Neural cell (in vitro differentiated cells): Measurements from ENCODE around the gene ZDHHC5. TPM values are rescaled to one million over a fixed set of nuclear protein-coding genes. Genes with fewer than 3 reads are reported as not detected.

Experiments
- H2AFZ ChIP-seq: fragments of 200-600, 300-800 bp; sonication (generic), shearing (Covaris generic); 2 replicates; pipeline ENCODE4 v1.6.0; 2014; ENCODE audit warnings: low read depth, mild to moderate bottlenecking, antibody characterized with exemption, low read length, moderate library complexity
- H3F3A ChIP-seq: fragments of 200-600 bp; shearing (Covaris generic); 2 replicates; pipeline ENCODE4 v1.6.1; 2016; ENCODE audit warnings: mild to moderate bottlenecking, moderate library complexity, mixed read lengths, antibody characterized with exemption, low read length; ENCODE audit not compliant: insufficient read depth, poor library complexity, severe bottlenecking
- H3K27ac ChIP-seq: fragments of 200-600, 300-800 bp; sonication (generic), shearing (Covaris generic); 2 replicates; pipeline ENCODE4 v1.5.1; 2014; ENCODE audit warnings: mild to moderate bottlenecking, low read length, moderate library complexity
- H3K27me3 ChIP-seq: fragments of 300-800, 200-600 bp; sonication (generic), shearing (Covaris generic); 2 replicates; pipeline ENCODE4 v1.6.0; 2014; ENCODE audit warnings: mild to moderate bottlenecking, low read depth, low read length, moderate library complexity; ENCODE audit not compliant: insufficient read depth
- H3K36me3 ChIP-seq: fragments of 300-800, 200-600 bp; sonication (generic), shearing (Covaris generic); 2 replicates; pipeline ENCODE4 v1.5.1; 2014; ENCODE audit warnings: mild to moderate bottlenecking, antibody characterized with exemption, low read length, moderate library complexity; ENCODE audit not compliant: insufficient read depth
- H3K4me2 ChIP-seq: fragments of 300-800, 200-600 bp; sonication (generic), shearing (Covaris generic); 2 replicates; pipeline ENCODE4 v1.6.0; 2014; ENCODE audit warnings: mild to moderate bottlenecking, low read length
- H3K4me3 ChIP-seq: fragments of 300-800, 200-600 bp; sonication (generic), shearing (Covaris generic); 2 replicates; pipeline ENCODE4 v1.5.1; 2014; ENCODE audit warnings: mild to moderate bottlenecking, low read length, moderate library complexity
- H3K79me2 ChIP-seq: fragments of 200-600 bp; shearing (Covaris generic); replicated peaks from 2 replicates; pipeline ENCODE4 v1.6.0; 2014; ENCODE audit warnings: mild to moderate bottlenecking, low read length, moderate library complexity; ENCODE audit not compliant: insufficient read depth
- H3K9ac ChIP-seq: fragments of 300-800, 200-600 bp; sonication (generic), shearing (Covaris generic); 2 replicates; pipeline ENCODE4 v1.6.1; 2016; ENCODE audit warnings: mild to moderate bottlenecking, low read length, mixed read lengths
- H3K9me2 ChIP-seq: fragments of 200-600 bp; shearing (Covaris generic); 2 replicates; pipeline ENCODE4 v1.6.1; 2016; ENCODE audit warnings: mild to moderate bottlenecking, low read length, mixed read lengths; ENCODE audit not compliant: insufficient read depth
- H3K9me3 ChIP-seq: fragments of 200-600, 300-800 bp; sonication (generic), shearing (Covaris generic); 2 replicates; pipeline ENCODE4 v1.6.1; 2016; ENCODE audit warnings: mild to moderate bottlenecking, mixed run types, low read length, moderate library complexity, mixed read lengths
- H4K20me1 ChIP-seq: fragments of 200-600 bp; shearing (Covaris generic); 2 replicates; pipeline ENCODE4 v1.6.1; 2016; ENCODE audit warnings: mild to moderate bottlenecking, mixed run types; ENCODE audit not compliant: insufficient read depth
- CTCF ChIP-seq: fragments of 450-650 bp; IDR thresholded peaks from 2 replicates; pipeline ENCODE4 v1.5.1; 2014; ENCODE audit warnings: antibody characterized with exemption, mild to moderate bottlenecking, moderate library complexity; ENCODE audit not compliant: poor library complexity, severe bottlenecking
- EP300 ChIP-seq: fragments of 450-650 bp; conservative IDR thresholded peaks from 2 replicates; pipeline ENCODE4 v1.6.1; 2014; ENCODE audit warnings: antibody characterized with exemption, mild to moderate bottlenecking, moderate library complexity; ENCODE audit not compliant: poor library complexity, severe bottlenecking
- EZH2 ChIP-seq: fragments of 200-600, 300-800 bp; shearing (Covaris generic), sonication (generic); IDR thresholded peaks from 2 replicates; pipeline ENCODE4 v1.6.1; 2014; ENCODE audit warnings: antibody characterized with exemption, low read length, borderline replicate concordance, mild to moderate bottlenecking; ENCODE audit not compliant: insufficient read depth, poor library complexity, severe bottlenecking
- MXI1 ChIP-seq: fragments of 450-650 bp; conservative IDR thresholded peaks from 2 replicates; pipeline ENCODE4 v1.6.1; 2014; ENCODE audit warnings: antibody characterized with exemption, mild to moderate bottlenecking; ENCODE audit not compliant: poor library complexity, severe bottlenecking
- POLR2AphosphoS5 ChIP-seq: IDR thresholded peaks from 2 replicates; pipeline ENCODE4 v1.6.1; 2012
- RAD21 ChIP-seq: fragments of 450-650 bp; conservative IDR thresholded peaks from 2 replicates; pipeline ENCODE4 v1.6.1; 2014; ENCODE audit warnings: antibody characterized with exemption, mild to moderate bottlenecking, moderate library complexity
- SMC3 ChIP-seq: fragments of 450-650 bp; conservative IDR thresholded peaks from 2 replicates; pipeline ENCODE4 v1.6.1; 2014; ENCODE audit warnings: antibody characterized with exemption, mild to moderate bottlenecking, moderate library complexity; ENCODE audit not compliant: poor library complexity
- TAF1 ChIP-seq: IDR thresholded peaks from 2 replicates; pipeline ENCODE4 v1.6.1; 2012; ENCODE audit warnings: low read depth
- polyA plus RNA-seq: library from polyadenylated mRNA; depleted of rRNA; stranded (reverse); fragments of >200 nt; gene quantifications from 2 replicates; pipeline ENCODE4 v1.2.3, GENCODE V29; 2014
- TF ChIP-seq, protein P1 (sequence below): IDR thresholded peaks from 2 replicates; pipeline ENCODE4 v1.6.1; 2012; ENCODE audit warnings: borderline replicate concordance

ZDHHC5 gene
- polyA plus RNA-seq, 1 donor from 2014 or later: 15.8 TPM

GRCh38 chr11:57699813-57700212 lies 31.9 kb downstream of the ZDHHC5 start:
- TF ChIP-seq, protein P1, sequence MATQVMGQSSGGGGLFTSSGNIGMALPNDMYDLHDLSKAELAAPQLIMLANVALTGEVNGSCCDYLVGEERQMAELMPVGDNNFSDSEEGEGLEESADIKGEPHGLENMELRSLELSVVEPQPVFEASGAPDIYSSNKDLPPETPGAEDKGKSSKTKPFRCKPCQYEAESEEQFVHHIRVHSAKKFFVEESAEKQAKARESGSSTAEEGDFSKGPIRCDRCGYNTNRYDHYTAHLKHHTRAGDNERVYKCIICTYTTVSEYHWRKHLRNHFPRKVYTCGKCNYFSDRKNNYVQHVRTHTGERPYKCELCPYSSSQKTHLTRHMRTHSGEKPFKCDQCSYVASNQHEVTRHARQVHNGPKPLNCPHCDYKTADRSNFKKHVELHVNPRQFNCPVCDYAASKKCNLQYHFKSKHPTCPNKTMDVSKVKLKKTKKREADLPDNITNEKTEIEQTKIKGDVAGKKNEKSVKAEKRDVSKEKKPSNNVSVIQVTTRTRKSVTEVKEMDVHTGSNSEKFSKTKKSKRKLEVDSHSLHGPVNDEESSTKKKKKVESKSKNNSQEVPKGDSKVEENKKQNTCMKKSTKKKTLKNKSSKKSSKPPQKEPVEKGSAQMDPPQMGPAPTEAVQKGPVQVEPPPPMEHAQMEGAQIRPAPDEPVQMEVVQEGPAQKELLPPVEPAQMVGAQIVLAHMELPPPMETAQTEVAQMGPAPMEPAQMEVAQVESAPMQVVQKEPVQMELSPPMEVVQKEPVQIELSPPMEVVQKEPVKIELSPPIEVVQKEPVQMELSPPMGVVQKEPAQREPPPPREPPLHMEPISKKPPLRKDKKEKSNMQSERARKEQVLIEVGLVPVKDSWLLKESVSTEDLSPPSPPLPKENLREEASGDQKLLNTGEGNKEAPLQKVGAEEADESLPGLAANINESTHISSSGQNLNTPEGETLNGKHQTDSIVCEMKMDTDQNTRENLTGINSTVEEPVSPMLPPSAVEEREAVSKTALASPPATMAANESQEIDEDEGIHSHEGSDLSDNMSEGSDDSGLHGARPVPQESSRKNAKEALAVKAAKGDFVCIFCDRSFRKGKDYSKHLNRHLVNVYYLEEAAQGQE: no peak
- TF ChIP-seq RAD21 (no peak), EP300 (no peak), EZH2 (no peak), CTCF (no peak), TAF1 (no peak), POLR2AphosphoS5 (no peak), SMC3 (no peak), MXI1 (no peak)
- H3K27me3 ChIP-seq: no peaks in the 10 kb centered on the region
- H3K9me2 ChIP-seq: no peaks in the 10 kb centered on the region
- no peak overlapping the region for H3K4me2 ChIP-seq
- H3K27ac ChIP-seq: no peak overlapping the region
- no peaks in the 10 kb centered on the region for H4K20me1 ChIP-seq
- no peak overlapping the region for H3K4me3 ChIP-seq
- H3K79me2 ChIP-seq: no peaks in the 10 kb centered on the region
- H2AFZ ChIP-seq: no peak overlapping the region
- H3F3A ChIP-seq: no peaks in the 10 kb centered on the region
- no peak overlapping the region for H3K9ac ChIP-seq
- peaks cover 17% of the 10 kb centered on the region for H3K36me3 ChIP-seq
- no peaks in the 10 kb centered on the region for H3K9me3 ChIP-seq

DNA sequence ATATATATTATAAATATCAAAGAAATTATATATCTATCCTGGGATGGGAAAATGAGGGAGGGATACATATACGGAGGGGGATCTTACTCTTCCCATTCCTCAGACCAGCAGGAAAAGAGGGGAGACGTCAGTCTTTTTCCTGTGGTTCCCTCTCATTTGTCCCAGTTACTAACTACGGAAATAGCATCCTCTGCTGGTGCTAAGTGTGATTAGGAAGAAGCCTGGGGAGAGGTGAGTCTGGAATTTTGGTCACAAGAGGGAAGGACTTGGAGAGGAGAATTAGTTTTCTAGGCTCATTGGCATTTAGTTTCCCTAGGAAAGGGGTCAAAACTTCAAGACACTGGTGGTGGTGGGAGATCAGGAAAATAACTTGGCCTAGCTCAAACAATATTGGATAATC lies 32.5 kb downstream of the ZDHHC5 start:
- H4K20me1 ChIP-seq: no peaks in the 10 kb centered on the region
- H3K36me3 ChIP-seq: peaks cover 17% of the 10 kb centered on the region
- TF ChIP-seq MXI1 (no peak), EZH2 (no peak), RAD21 (no peak), SMC3 (no peak), EP300 (no peak)
- H3K4me2 ChIP-seq: no peak overlapping the region
- no peak overlapping the region for H2AFZ ChIP-seq
- H3K9me3 ChIP-seq: no peaks in the 10 kb centered on the region
- no peaks in the 10 kb centered on the region for H3K27me3 ChIP-seq
- H3F3A ChIP-seq: no peaks in the 10 kb centered on the region
- H3K27ac ChIP-seq: no peak overlapping the region
- H3K4me3 ChIP-seq: no peak overlapping the region
- H3K9ac ChIP-seq: no peak overlapping the region
- no peaks in the 10 kb centered on the region for H3K9me2 ChIP-seq
- H3K79me2 ChIP-seq: no peaks in the 10 kb centered on the region
